NB4 (cell line): ENCODE results near the gene YWHAG.

Experiments
- DNase-seq: peaks from one replicate; pipeline ENCODE4 v3.0.0; 2010; ENCODE audit warnings: low read depth
- H3K4me3 ChIP-seq: one replicate; pipeline ENCODE4 v1.5.1; 2011; ENCODE audit warnings: mild to moderate bottlenecking, low read depth, low read length, moderate library complexity
- CTCF ChIP-seq: IDR thresholded peaks from one replicate; pipeline ENCODE4 v1.5.1; 2012; ENCODE audit warnings: low read depth, low read length
- MAX ChIP-seq: IDR thresholded peaks from 2 replicates; pipeline ENCODE4 v1.6.1; 2011; ENCODE audit warnings: low read depth, low read length
- MYC ChIP-seq: IDR thresholded peaks from 2 replicates; pipeline ENCODE4 v1.6.1; 2011; ENCODE audit warnings: low read depth, low read length
- POLR2A ChIP-seq: IDR thresholded peaks from 2 replicates; pipeline ENCODE4 v1.6.1; 2011; ENCODE audit warnings: mild to moderate bottlenecking; ENCODE audit not compliant: insufficient read length; ENCODE audit errors: extremely low read depth

Gene YWHAG

GRCh38 chr7:76351372-76351771 is 7.4 kb downstream of the YWHAG start:
- TF ChIP-seq POLR2A = no peak
- no peak for TF ChIP-seq MYC
- TF ChIP-seq CTCF = no peak
- no peak for TF ChIP-seq MAX
- DNase-seq = no peak
- no peak overlapping the region for H3K4me3 ChIP-seq

GRCh38 chr7:76349313-76349885 is 9.4 kb downstream of the YWHAG start:
- no peak for DNase-seq
- TF ChIP-seq MYC (no peak), MAX (no peak), CTCF (no peak), POLR2A (no peak)
- H3K4me3 ChIP-seq = no peak overlapping the region

GRCh38 chr7:76347710-76348109 is 11.1 kb downstream of the YWHAG start:
- TF ChIP-seq POLR2A (no peak), MYC (no peak), MAX (no peak), CTCF (no peak)
- no peak for DNase-seq
- H3K4me3 ChIP-seq = no peak overlapping the region

GRCh38 chr7:76346778-76347177 is 12.0 kb downstream of the YWHAG start:
- no peak overlapping the region for H3K4me3 ChIP-seq
- TF ChIP-seq MYC (no peak), MAX (no peak), POLR2A (no peak), CTCF (no peak)
- DNase-seq = no peak

GRCh38 chr7:76346097-76346496 is 12.7 kb downstream of the YWHAG start:
- no peak for DNase-seq
- TF ChIP-seq CTCF (no peak), POLR2A (no peak)

GRCh38 chr7:76343931-76344321 is 14.9 kb downstream of the YWHAG start:
- TF ChIP-seq CTCF (no peak), MAX (no peak), POLR2A (no peak), MYC (no peak)
- H3K4me3 ChIP-seq = no peak overlapping the region
- no peak for DNase-seq

More at GRCh38 chr7:76346097-76346496, 12.7 kb downstream of the YWHAG start:
- no peak overlapping the region for H3K4me3 ChIP-seq
